ENCODE results near the gene TAOK3. TPM values are rescaled to one million over a fixed set of nuclear protein-coding genes. Genes with fewer than 3 reads are reported as not detected.

The TAOK3 gene
- total and polyA plus RNA-seq, 2 of the 4 experiments (the other 2 are of a cell fraction), result 26.3 to 54.5 TPM

DNA sequence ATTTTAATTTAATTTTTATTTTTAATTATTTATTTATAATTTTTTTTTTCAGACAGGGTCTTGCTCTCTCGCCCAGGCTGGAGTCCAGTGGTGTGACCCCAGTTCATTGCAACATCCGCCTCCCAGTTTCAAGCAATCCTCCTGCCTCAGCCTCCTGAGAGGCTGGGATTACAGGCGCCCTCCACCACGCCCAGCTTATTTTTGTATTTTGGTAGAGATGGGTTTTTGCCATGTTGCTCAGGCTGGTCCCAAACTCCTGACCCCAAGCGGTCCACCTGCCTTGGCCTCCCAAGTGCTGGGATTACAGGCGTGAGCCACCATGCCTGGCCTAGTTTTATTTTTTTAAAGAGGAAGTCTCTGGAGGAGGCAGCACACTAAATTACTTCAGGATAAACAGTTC lies 250.4 kb downstream of the TAOK3 start:
- Histone ChIP-seq H4K91ac (ENCODE audit: insufficient read depth, low read depth, low read length) (no peak overlapping the region), H3K9me1 (ENCODE audit: insufficient read depth, low read length) (no peaks in the 10 kb centered on the region), H3K36me3 (ENCODE audit: control insufficient read depth, insufficient read depth, low read length) (no peaks in the 10 kb centered on the region), H3K4me3 (ENCODE audit: insufficient read depth, low read depth, low read length) (no peak overlapping the region), H3K4ac (ENCODE audit: low read depth, low read length) (no peak overlapping the region), H3K4me1 (ENCODE audit: control insufficient read depth, insufficient read depth, low read length) (peaks cover 2% of the 10 kb centered on the region; the same call in 1 of the 2 replicates), H4K5ac (ENCODE audit: low read depth, low read length) (no peak overlapping the region), H2BK120ac (ENCODE audit: low read depth, low read length) (no peak overlapping the region), H2AK9ac (replicated peaks; ENCODE audit: low read depth, low read length, poor library complexity) (no peak overlapping the region), H3K27ac (ENCODE audit: insufficient read depth, low read length) (no peak overlapping the region), H3K4me2 (ENCODE audit: low read depth, low read length) (no peak overlapping the region), H3K23ac (ENCODE audit: low read depth, low read length) (no peak overlapping the region), H2AFZ (replicated peaks; ENCODE audit: low read length, poor library complexity) (no peak overlapping the region), H3K56ac (ENCODE audit: extremely low read depth, insufficient read depth, low read length) (no peak overlapping the region), H3K9ac (ENCODE audit: low read depth, low read length) (no peak overlapping the region), H2AK5ac (ENCODE audit: low read depth, low read length) (no peak overlapping the region), H4K8ac (ENCODE audit: low read depth in 2 of 2, low read length in 2 of 2) (no peak overlapping the region), H2BK5ac (ENCODE audit: low read depth, low read length, poor library complexity, severe bottlenecking) (no peak overlapping the region), H3K9me3 (ENCODE audit: control insufficient read depth, insufficient read depth, low read length) (no peaks in the 10 kb centered on the region), H4K20me1 (ENCODE audit: insufficient read depth, low read length) (no peaks in the 10 kb centered on the region), H3K14ac (replicated peaks; ENCODE audit: low read depth, low read length) (no peak overlapping the region), H2BK20ac (ENCODE audit: low read depth, low read length) (no peak overlapping the region), H3K27me3 (ENCODE audit: control insufficient read depth, insufficient read depth, low read length) (no peaks in the 10 kb centered on the region), H3K79me1 (ENCODE audit: low read depth in 1 of 2, low read length in 2 of 2) (no peaks in the 10 kb centered on the region), H2BK15ac (ENCODE audit: low read depth, low read length) (no peak overlapping the region), H3K18ac (ENCODE audit: low read depth, low read length) (no peak overlapping the region)
- TF ChIP-seq NFE2L2 (IDR thresholded peaks at IDR 0.05; ENCODE audit: low read depth, low read length), result no peak
- TF ChIP-seq ELK1 (IDR thresholded peaks at IDR 0.05; ENCODE audit: borderline replicate concordance, low read depth, low read length), result no peak
- TF ChIP-seq SMC3 (IDR thresholded peaks at IDR 0.05; ENCODE audit: low read depth, low read length), result no peak
- no peak for TF ChIP-seq CHD1 (IDR thresholded peaks at IDR 0.05; ENCODE audit: low read depth, low read length)
- TF ChIP-seq RCOR1 (IDR thresholded peaks at IDR 0.05; ENCODE audit: insufficient replicate concordance, low read length), result no peak
- TF ChIP-seq CEBPB (IDR thresholded peaks at IDR 0.05; ENCODE audit: low read depth, low read length), result no peak
- TF ChIP-seq MAFK (IDR thresholded peaks at IDR 0.05; ENCODE audit: low read depth, low read length), result no peak
- TF ChIP-seq MAZ (IDR thresholded peaks at IDR 0.05; ENCODE audit: borderline replicate concordance, low read depth, low read length), result no peak
- no peak for TF ChIP-seq POLR2A (IDR thresholded peaks at IDR 0.05; ENCODE audit: low read depth, low read length)
- TF ChIP-seq FOS (IDR thresholded peaks at IDR 0.05; ENCODE audit: low read depth, low read length), result no peak
- no TSS peak for BruUV-seq (replicated peaks)
- ChIA-PET POLR2A (ENCODE audit: unreplicated experiment) (no interaction called here), CTCF (interaction anchor here (1.8 kb wide), 1 partner anchor 253 kb away, joined by 9 read pairs; no protein-coding TSS in a partner anchor)
- no peak for DNase-seq
- dilution Hi-C loops (cut with HindIII; ENCODE audit: low sequenced_read_pairs, unreplicated experiment), result no loop called here
- intact Hi-C loops (cut with micrococcal nuclease), result loop anchor here (5.0 kb wide), 1 partner anchor 245 kb away; no protein-coding TSS in a partner anchor
- no peak for ATAC-seq (ENCODE audit: low read depth)
- no CpG with 5 or more reads among the region's 6 CpGs for WGBS, 2 experiments (ENCODE audit: extremely low coverage in 2 of 2, insufficient read length in 1 of 2)
- in situ Hi-C loops (cut with MboI; ENCODE audit: low sequenced_read_pairs), result no loop called here
